Panc1 (cell line): Measurements from ENCODE around the gene SLC25A15. TPM values are rescaled to one million over a fixed set of nuclear protein-coding genes. Genes with fewer than 3 reads are reported as not detected.
"Not testable (repeated sequence)": the region's sequence is repeated elsewhere in the genome, so short reads cannot be mapped to it uniquely, and the experiment has no call there.

Experiments
- ATAC-seq: fragments of 200-7000 bp; cut with Tn5 transposase; 2 replicates; pipeline ENCODE4 v1.9.1; 2020; ENCODE audit warnings: mild to moderate bottlenecking, moderate library complexity
- BruUV-seq: library from RNA; stranded (reverse); fragments of 400-500 nt; replicated peaks from 2 replicates; lab custom pipeline; 2021; lab: Mats Ljungman, UMichigan
- CTCF ChIA-PET: fragments of 300-600 bp; sonication (Branson Sonifier 250); formaldehyde crosslinking; loops from one replicate; lab custom pipeline; 2022; ENCODE audit warnings: antibody characterized with exemption; lab: Charles Lee
- POLR2A ChIA-PET: fragments of 300-600 bp; sonication (Branson Sonifier 250); formaldehyde crosslinking; loops from one replicate; lab custom pipeline; 2022; ENCODE audit warnings: antibody characterized with exemption; lab: Charles Lee
- DNase-seq: peaks from one replicate; pipeline ENCODE4 v3.0.0-alpha.2; 2010; ENCODE audit warnings: low read depth, low spot score
- H3K27ac ChIP-seq: 2 replicates; pipeline ENCODE4 v1.5.1; 2011; ENCODE audit warnings: mild to moderate bottlenecking, low read length, inconsistent platforms
- H3K27me3 ChIP-seq: fragments of 200-500 bp; sonication (Bioruptor generic); 2 replicates; pipeline ENCODE4 v1.6.0; 2014; ENCODE audit warnings: low read length, inconsistent platforms; ENCODE audit not compliant: control insufficient read depth, insufficient read depth
- H3K36me3 ChIP-seq: fragments of 200-500 bp; sonication (Bioruptor generic); 2 replicates; pipeline ENCODE4 v1.5.1; 2014; ENCODE audit warnings: inconsistent platforms, mild to moderate bottlenecking, low read length, moderate library complexity; ENCODE audit not compliant: control insufficient read depth, insufficient read depth
- H3K4me1 ChIP-seq: 2 replicates; pipeline ENCODE4 v1.5.1; 2011; ENCODE audit warnings: inconsistent platforms, mild to moderate bottlenecking, low read length, moderate library complexity; ENCODE audit not compliant: control insufficient read depth, insufficient read depth
- H3K4me3 ChIP-seq, 2 experiments: 2 replicates each; pipeline ENCODE4 v1.5.1; 2011 to 2012; ENCODE audit warnings: low read depth in 2 of 2, low read length in 2 of 2, mild to moderate bottlenecking in 2 of 2, inconsistent platforms in 1 of 2, moderate library complexity in 1 of 2
- H3K9me3 ChIP-seq: fragments of 200-500 bp; sonication (Bioruptor generic); 2 replicates; pipeline ENCODE4 v1.5.1; 2014; ENCODE audit warnings: low read depth, mild to moderate bottlenecking, inconsistent platforms, low read length, moderate library complexity; ENCODE audit not compliant: control insufficient read depth, insufficient read depth
- POLR2AphosphoS5 ChIP-seq: IDR thresholded peaks from 2 replicates; pipeline ENCODE4 v1.6.1; 2012; ENCODE audit warnings: mild to moderate bottlenecking, low read depth, low read length, moderate library complexity
- SIN3A ChIP-seq: IDR thresholded peaks from 2 replicates; pipeline ENCODE4 v1.6.1; 2012; ENCODE audit warnings: low read depth, mild to moderate bottlenecking, low read length, moderate library complexity, borderline replicate concordance; ENCODE audit not compliant: insufficient read depth
- TCF7L2 ChIP-seq: IDR thresholded peaks from 2 replicates; pipeline ENCODE4 v1.6.1; 2011; ENCODE audit warnings: mild to moderate bottlenecking, low read depth, low read length, inconsistent platforms
- in situ Hi-C: cut with HindIII; loops from 2 replicates; pipeline ENCODE4 v1.10.0; 2016; ENCODE audit warnings: low sequenced_read_pairs, low pct_unique_long_range_greater_than_20kb
- intact Hi-C: fragments of 100-400 bp; cut with micrococcal nuclease; formaldehyde crosslinking; loops from one replicate; pipeline ENCODE4 v1.10.0; 2022; ENCODE audit not compliant: unreplicated experiment
- total RNA-seq: library from RNA; stranded (reverse); gene quantifications from one replicate; pipeline ENCODE4 v1.2.1, GENCODE V29; 2021; ENCODE audit not compliant: unreplicated experiment
- TF ChIP-seq, protein P1 (sequence below), 2 experiments: IDR thresholded peaks; 2 replicates each; pipeline ENCODE4 v1.6.1; 2011 to 2012; ENCODE audit warnings: low read depth in 2 of 2, control low read depth in 1 of 2, low read length in 1 of 2, mild to moderate bottlenecking in 1 of 2, moderate library complexity in 1 of 2; ENCODE audit not compliant: insufficient read depth in 1 of 2
- TF ChIP-seq, protein P2 (sequence below): fragments of 450-650 bp; IDR thresholded peaks from 2 replicates; pipeline ENCODE4 v1.5.1; 2017; ENCODE audit warnings: mild to moderate bottlenecking

The SLC25A15 gene
- total RNA-seq, 1 experiment from 2014 or later: 16.4 TPM

DNA sequence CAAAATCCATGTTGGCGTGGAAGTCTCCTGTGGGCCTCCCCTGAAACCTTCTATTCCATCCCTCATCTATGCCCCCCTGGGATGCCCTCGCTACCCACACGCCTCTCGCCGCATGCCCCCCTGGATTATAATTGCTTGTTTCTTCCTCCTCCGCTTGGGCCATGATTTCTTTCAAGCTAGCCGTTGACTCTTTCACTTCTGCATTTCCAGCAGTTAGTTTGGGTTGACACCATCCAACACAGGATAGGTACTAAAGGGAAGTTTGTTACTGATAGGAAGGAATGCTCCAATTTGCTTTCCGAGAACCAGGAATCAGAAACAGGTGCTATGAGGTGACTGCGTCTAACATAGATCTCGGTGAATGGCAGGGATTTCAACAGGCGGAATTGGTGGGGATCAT, 7.7 kb upstream of the SLC25A15 start:
- CTCF ChIA-PET: no interaction called here
- intact Hi-C loops: no loop called here

DNA sequence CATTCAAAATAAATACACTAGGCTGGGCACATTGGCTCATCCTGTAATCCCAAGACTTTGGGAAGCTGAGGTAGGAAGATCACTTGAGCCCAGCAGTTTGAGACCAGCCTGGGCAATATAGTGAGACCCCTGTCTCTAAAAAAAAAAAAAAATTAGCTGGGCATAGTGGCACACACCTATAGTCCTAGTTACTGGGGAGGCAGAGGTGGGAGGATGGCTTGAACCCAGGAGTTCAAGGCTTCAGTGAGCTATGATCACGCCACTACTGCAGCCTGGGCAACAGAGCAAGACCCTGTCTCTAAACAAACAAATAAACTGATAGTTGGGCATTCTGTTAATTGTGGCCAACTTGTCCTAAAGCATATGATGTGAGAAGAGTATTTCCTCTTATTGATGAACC, 6.4 kb upstream of the SLC25A15 start:
- H3K9me3 ChIP-seq, CTCF ChIA-PET, H3K27ac ChIP-seq, in situ Hi-C loops, H3K4me3 ChIP-seq, H3K36me3 ChIP-seq, ATAC-seq, intact Hi-C loops, H3K4me1 ChIP-seq, DNase-seq, H3K27me3 ChIP-seq, BruUV-seq: not testable (repeated sequence)
- POLR2A ChIA-PET: interaction anchor here (0.6 kb wide), 1 partner anchor 284 kb away, joined by 5 read pairs; no protein-coding TSS in a partner anchor

More for the DNA sequence above, 7.7 kb upstream of the SLC25A15 start:
- in situ Hi-C loops: no loop called here
- BruUV-seq: no TSS peak
- Histone ChIP-seq H3K27ac (no peak overlapping the region), H3K36me3 (no peaks in the 10 kb centered on the region), H3K27me3 (no peaks in the 10 kb centered on the region), H3K4me1 (no peaks in the 10 kb centered on the region), H3K9me3 (no peaks in the 10 kb centered on the region), H3K4me3 (no peak overlapping the region)
- POLR2A ChIA-PET: no interaction called here
- TF ChIP-seq, protein P1, sequence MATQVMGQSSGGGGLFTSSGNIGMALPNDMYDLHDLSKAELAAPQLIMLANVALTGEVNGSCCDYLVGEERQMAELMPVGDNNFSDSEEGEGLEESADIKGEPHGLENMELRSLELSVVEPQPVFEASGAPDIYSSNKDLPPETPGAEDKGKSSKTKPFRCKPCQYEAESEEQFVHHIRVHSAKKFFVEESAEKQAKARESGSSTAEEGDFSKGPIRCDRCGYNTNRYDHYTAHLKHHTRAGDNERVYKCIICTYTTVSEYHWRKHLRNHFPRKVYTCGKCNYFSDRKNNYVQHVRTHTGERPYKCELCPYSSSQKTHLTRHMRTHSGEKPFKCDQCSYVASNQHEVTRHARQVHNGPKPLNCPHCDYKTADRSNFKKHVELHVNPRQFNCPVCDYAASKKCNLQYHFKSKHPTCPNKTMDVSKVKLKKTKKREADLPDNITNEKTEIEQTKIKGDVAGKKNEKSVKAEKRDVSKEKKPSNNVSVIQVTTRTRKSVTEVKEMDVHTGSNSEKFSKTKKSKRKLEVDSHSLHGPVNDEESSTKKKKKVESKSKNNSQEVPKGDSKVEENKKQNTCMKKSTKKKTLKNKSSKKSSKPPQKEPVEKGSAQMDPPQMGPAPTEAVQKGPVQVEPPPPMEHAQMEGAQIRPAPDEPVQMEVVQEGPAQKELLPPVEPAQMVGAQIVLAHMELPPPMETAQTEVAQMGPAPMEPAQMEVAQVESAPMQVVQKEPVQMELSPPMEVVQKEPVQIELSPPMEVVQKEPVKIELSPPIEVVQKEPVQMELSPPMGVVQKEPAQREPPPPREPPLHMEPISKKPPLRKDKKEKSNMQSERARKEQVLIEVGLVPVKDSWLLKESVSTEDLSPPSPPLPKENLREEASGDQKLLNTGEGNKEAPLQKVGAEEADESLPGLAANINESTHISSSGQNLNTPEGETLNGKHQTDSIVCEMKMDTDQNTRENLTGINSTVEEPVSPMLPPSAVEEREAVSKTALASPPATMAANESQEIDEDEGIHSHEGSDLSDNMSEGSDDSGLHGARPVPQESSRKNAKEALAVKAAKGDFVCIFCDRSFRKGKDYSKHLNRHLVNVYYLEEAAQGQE (IDR thresholded peaks at IDR 0.05; ENCODE audit: insufficient read depth in 1 of 2, low read depth in 2 of 2, low read length in 1 of 2): no peak
- TF ChIP-seq, protein P2, sequence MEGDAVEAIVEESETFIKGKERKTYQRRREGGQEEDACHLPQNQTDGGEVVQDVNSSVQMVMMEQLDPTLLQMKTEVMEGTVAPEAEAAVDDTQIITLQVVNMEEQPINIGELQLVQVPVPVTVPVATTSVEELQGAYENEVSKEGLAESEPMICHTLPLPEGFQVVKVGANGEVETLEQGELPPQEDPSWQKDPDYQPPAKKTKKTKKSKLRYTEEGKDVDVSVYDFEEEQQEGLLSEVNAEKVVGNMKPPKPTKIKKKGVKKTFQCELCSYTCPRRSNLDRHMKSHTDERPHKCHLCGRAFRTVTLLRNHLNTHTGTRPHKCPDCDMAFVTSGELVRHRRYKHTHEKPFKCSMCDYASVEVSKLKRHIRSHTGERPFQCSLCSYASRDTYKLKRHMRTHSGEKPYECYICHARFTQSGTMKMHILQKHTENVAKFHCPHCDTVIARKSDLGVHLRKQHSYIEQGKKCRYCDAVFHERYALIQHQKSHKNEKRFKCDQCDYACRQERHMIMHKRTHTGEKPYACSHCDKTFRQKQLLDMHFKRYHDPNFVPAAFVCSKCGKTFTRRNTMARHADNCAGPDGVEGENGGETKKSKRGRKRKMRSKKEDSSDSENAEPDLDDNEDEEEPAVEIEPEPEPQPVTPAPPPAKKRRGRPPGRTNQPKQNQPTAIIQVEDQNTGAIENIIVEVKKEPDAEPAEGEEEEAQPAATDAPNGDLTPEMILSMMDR: no peak
- no peak for TF ChIP-seq SIN3A
- TF ChIP-seq TCF7L2: no peak
- TF ChIP-seq POLR2AphosphoS5: no peak
- ATAC-seq (no peak), DNase-seq (no peak)

DNA sequence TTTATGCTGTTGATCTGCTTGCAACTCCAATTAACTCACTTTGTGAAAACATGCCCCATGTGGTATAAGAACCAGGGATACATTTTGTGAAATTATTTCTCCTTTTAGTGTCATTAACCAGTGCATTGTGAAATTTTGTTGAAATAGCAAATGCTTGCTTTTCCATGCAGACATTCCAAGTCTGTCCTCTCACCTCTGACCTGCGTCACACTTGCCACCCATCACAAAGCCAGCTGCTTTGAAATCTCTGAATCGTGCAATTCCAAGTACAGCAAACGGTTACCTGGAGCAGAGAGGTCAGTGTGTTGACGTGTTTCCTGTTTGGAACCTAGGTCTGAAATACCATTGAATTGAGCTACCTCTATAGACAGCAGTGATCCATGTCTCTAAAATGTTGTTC, 4.9 kb upstream of the SLC25A15 start:
- in situ Hi-C loops (no loop called here), intact Hi-C loops (no loop called here)
- ChIA-PET CTCF (no interaction called here), POLR2A (no interaction called here)
- TF ChIP-seq, protein P2: no peak
- TF ChIP-seq, protein P1 (IDR thresholded peaks at IDR 0.05; ENCODE audit: insufficient read depth in 1 of 2, low read depth in 2 of 2, low read length in 1 of 2): no peak
- no peak for TF ChIP-seq SIN3A
- no peak for TF ChIP-seq POLR2AphosphoS5
- no peak for TF ChIP-seq TCF7L2
- Histone ChIP-seq H3K27me3 (no peaks in the 10 kb centered on the region), H3K9me3 (no peaks in the 10 kb centered on the region), H3K27ac (no peak overlapping the region), H3K36me3 (no peaks in the 10 kb centered on the region), H3K4me1 (peaks cover 6% of the 10 kb centered on the region; the same call in 1 of the 2 replicates), H3K4me3 (no peak overlapping the region)
- ATAC-seq (no peak), DNase-seq (no peak)
- no TSS peak for BruUV-seq
